ENCODE measurements around the gene HOXB7. TPM values are rescaled to one million over a fixed set of nuclear protein-coding genes. Genes with fewer than 3 reads are reported as not detected.

Gene HOXB7
- polyA plus RNA-seq, 1 experiment = not detected

GRCh38 chr17:48577330-48577945, 33.4 kb downstream of the HOXB7 start:
- peaks cover 73% of the 10 kb centered on the region for H3K27me3 ChIP-seq (ENCODE audit: control insufficient read depth, insufficient read depth, low read length)
- no peak for DNase-seq (ENCODE audit: low read depth)
- no peak for TF ChIP-seq CTCF (IDR thresholded peaks at IDR 0.05; ENCODE audit: insufficient read depth, low read depth, low read length)
- CTCF ChIA-PET = no interaction called here
- POLR2A ChIA-PET = no interaction called here
- no peak overlapping the region for H3K4me3 ChIP-seq (ENCODE audit: low read depth, low read length)
- no peaks in the 10 kb centered on the region for H3K36me3 ChIP-seq (ENCODE audit: control insufficient read depth, insufficient read depth, low read length)

GRCh38 chr17:48576479-48577309, 34.1 kb downstream of the HOXB7 start:
- ChIA-PET POLR2A (no interaction called here), CTCF (no interaction called here)
- no peaks in the 10 kb centered on the region for H3K36me3 ChIP-seq (ENCODE audit: control insufficient read depth, insufficient read depth, low read length)
- peaks cover 73% of the 10 kb centered on the region for H3K27me3 ChIP-seq (ENCODE audit: control insufficient read depth, insufficient read depth, low read length)
- no peak for TF ChIP-seq CTCF (IDR thresholded peaks at IDR 0.05; ENCODE audit: insufficient read depth, low read depth, low read length)
- no peak overlapping the region for H3K4me3 ChIP-seq (ENCODE audit: low read depth, low read length)
- DNase-seq (ENCODE audit: low read depth) = no peak

- Histone ChIP-seq H3K4me3 (ENCODE audit: low read depth, low read length) (no peak overlapping the region), H3K27me3 (ENCODE audit: control insufficient read depth, insufficient read depth, low read length) (peaks cover 74% of the 10 kb centered on the region), H3K36me3 (ENCODE audit: control insufficient read depth, insufficient read depth, low read length) (no peaks in the 10 kb centered on the region)
- no peak for TF ChIP-seq CTCF (IDR thresholded peaks at IDR 0.05; ENCODE audit: insufficient read depth, low read depth, low read length)
- CTCF ChIA-PET = no interaction called here
- DNase-seq (ENCODE audit: low read depth) = no peak
- POLR2A ChIA-PET = no interaction called here
These were observed 34.9 kb downstream of the HOXB7 start for GRCh38 chr17:48575673-48576478.

GRCh38 chr17:48575066-48575582, 35.7 kb downstream of the HOXB7 start:
- no peaks in the 10 kb centered on the region for H3K36me3 ChIP-seq (ENCODE audit: control insufficient read depth, insufficient read depth, low read length)
- CTCF ChIA-PET = interaction anchor here (1.0 kb wide), 1 partner anchor 239 kb away, joined by 3 read pairs; no protein-coding TSS in a partner anchor
- H3K4me3 ChIP-seq (ENCODE audit: low read depth, low read length) = no peak overlapping the region
- POLR2A ChIA-PET = interaction anchor here (0.6 kb wide), 1 partner anchor 41 kb away, joined by 7 read pairs; no protein-coding TSS in a partner anchor
- H3K27me3 ChIP-seq (ENCODE audit: control insufficient read depth, insufficient read depth, low read length) = peaks cover 78% of the 10 kb centered on the region
- no peak for DNase-seq (ENCODE audit: low read depth)
- no peak for TF ChIP-seq CTCF (IDR thresholded peaks at IDR 0.05; ENCODE audit: insufficient read depth, low read depth, low read length)
